GM18909 (cell line): ENCODE data around the gene CDK5RAP2.

Source experiments
- ATAC-seq: cut with Tn5 transposase; IDR thresholded peaks from one replicate; pipeline ENCODE4 v1.9.1; 2021; ENCODE audit warnings: mild to moderate bottlenecking; ENCODE audit not compliant: unreplicated experiment, poor library complexity

CDK5RAP2 gene

DNA sequence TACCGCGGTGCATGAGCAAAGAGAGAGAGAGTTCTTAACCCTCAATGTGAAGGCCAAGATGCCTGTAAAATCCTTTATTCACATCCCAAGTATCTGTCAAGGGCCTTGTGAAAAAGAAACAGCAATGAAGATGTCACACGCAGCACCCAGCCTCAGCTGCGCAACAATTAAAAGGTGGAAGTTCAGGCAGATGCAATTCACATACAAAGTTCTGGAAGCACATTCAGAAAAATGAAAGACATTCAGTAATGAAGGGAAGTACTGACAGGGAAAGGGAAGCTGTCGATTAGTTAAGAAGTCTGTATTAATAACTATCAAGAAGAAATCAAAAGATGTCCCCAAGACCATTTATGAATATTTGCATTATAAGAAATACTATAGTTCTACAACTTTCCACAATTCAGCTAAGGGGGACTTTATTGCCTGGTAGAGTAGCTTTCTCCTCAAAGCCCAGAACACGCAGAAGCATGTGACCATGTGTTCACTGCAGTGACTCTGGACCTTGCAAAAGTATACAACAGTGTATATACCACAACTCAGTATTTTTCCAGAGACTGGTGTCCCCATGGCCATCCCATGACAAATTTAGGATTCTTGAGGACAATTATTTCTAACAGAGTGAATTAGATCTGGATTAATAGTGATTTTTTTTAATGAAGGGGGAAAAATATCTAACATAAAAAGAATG, 137.5 kb downstream of the CDK5RAP2 start:
- ATAC-seq: no peak

DNA sequence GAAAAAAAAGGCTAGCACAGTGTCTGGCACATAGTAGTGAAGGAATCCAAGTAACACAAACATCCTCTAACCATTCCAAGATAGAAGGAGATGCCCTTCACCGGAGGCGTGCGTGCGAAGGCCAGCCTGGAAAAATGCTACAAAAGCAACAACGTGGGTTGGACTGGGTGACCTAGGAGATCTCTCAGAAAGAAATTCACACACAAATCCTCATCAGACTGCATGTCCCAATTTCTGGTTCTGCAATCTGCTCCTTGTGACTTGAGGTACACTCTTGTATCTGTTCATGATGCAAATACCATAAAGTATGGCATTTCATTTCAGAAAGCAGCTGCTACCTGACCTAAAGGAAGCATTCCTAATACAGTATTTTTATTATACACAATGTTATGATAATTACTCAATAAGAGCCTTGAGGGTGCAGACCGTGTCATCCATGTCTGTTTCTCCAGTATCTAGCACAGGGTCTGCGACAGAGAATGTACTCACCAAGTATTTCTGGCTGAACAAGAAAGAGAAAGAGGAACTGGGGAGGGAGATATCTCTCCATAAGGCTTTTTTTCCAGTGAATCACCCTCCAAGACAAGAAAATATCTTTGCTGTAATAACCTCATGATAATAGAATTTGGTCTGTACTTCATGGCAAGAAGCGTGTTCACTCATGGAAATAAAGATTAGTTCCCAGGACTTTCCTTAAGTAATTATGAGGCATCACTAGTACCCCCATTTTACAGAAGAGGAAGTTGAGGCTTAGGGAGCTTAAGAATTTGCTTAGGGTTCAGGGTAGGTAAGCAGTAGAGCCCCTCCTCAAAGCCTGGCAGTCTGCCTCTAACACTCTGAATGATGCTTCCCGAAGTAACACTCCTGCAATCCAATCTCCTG, 138.3 kb downstream of the CDK5RAP2 start:
- ATAC-seq: no peak

- no peak for ATAC-seq
These were observed 139.2 kb downstream of the CDK5RAP2 start for GRCh38 chr9:120440791-120441190.

- no peak for ATAC-seq
These were observed 140.0 kb downstream of the CDK5RAP2 start for GRCh38 chr9:120439926-120440325.

- no peak for ATAC-seq
These were observed 141.0 kb downstream of the CDK5RAP2 start for GRCh38 chr9:120438836-120439546.

GRCh38 chr9:120438111-120438510, 141.9 kb downstream of the CDK5RAP2 start:
- ATAC-seq: no peak

DNA sequence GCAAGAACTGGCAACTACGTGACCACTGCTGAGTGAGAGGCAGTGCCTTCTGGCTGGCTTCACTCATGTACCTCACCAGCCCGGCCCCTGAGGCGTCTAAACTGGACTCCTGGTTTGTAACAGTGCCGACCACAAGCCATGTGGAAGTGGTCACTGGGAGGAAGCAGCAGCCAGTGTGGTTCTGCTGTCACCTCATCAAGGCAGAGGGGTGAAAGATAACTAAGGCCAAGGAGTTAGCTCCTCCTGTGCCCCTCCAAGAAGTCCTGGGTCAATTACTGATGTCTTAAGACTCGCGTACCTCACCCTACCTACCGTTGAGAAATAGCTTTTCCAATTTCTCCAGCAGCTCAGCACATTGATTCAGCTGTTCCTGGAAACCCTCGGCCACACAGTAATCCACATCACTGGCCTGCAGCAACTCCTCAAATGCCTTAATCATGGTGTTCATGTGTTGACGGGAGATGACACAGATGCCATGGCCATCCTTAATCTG, 142.9 kb downstream of the CDK5RAP2 start:
- ATAC-seq: no peak

- ATAC-seq: no peak
These were observed 143.5 kb downstream of the CDK5RAP2 start for GRCh38 chr9:120436446-120436845.

GRCh38 chr9:120435091-120435490, 144.9 kb downstream of the CDK5RAP2 start:
- no peak for ATAC-seq

GRCh38 chr9:120434532-120434931, 145.4 kb downstream of the CDK5RAP2 start:
- ATAC-seq: no peak

GRCh38 chr9:120433701-120434100, 146.3 kb downstream of the CDK5RAP2 start:
- no peak for ATAC-seq

- ATAC-seq: no peak
These were observed 147.4 kb downstream of the CDK5RAP2 start for GRCh38 chr9:120432600-120432999.

GRCh38 chr9:120431268-120431667, 148.7 kb downstream of the CDK5RAP2 start:
- no peak for ATAC-seq

- no peak for ATAC-seq
These were observed 155.7 kb downstream of the CDK5RAP2 start for GRCh38 chr9:120424248-120424647.

DNA sequence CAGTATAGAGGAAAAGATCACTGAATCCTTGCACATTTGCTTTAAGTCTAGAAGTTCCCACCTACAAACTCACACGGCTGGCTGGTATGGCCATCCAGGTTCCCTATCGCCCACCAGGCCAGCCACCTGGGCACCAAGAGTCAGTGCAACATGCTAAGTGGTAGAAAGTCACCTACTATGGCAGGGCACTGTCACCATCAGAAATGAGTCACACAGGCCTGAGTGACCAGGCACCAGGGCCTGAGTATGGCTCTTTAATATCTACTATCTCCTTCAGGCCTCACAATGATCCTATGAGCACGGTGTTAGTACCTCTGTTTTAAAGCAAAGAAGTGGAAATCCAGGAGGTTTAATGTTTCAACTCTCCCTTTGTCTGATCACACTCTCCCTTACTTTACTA, 156.2 kb downstream of the CDK5RAP2 start:
- ATAC-seq: no peak

- no peak for ATAC-seq
These were observed 158.0 kb downstream of the CDK5RAP2 start for GRCh38 chr9:120421977-120422376.

DNA sequence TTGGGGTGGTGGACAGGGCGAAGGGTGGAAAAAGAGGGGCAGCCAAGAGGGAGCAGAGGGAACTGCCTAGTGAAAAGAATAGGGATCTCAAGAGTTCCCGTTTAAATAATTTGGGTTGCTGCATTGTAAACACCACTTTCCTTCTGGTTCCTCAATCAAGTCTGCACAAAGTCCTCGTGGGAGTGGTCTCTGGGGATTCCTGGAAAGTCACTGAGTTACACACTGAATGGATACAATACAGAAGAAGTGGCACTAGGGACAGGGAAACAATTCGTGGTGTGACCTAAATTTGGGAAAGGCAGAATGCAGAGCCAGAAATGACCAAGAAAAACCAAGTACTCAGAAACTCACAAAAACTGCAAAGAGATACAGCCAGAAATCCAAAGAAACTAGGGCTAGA, 161.7 kb downstream of the CDK5RAP2 start:
- ATAC-seq: no peak

GRCh38 chr9:120416781-120417427, 163.1 kb downstream of the CDK5RAP2 start:
- no peak for ATAC-seq

DNA sequence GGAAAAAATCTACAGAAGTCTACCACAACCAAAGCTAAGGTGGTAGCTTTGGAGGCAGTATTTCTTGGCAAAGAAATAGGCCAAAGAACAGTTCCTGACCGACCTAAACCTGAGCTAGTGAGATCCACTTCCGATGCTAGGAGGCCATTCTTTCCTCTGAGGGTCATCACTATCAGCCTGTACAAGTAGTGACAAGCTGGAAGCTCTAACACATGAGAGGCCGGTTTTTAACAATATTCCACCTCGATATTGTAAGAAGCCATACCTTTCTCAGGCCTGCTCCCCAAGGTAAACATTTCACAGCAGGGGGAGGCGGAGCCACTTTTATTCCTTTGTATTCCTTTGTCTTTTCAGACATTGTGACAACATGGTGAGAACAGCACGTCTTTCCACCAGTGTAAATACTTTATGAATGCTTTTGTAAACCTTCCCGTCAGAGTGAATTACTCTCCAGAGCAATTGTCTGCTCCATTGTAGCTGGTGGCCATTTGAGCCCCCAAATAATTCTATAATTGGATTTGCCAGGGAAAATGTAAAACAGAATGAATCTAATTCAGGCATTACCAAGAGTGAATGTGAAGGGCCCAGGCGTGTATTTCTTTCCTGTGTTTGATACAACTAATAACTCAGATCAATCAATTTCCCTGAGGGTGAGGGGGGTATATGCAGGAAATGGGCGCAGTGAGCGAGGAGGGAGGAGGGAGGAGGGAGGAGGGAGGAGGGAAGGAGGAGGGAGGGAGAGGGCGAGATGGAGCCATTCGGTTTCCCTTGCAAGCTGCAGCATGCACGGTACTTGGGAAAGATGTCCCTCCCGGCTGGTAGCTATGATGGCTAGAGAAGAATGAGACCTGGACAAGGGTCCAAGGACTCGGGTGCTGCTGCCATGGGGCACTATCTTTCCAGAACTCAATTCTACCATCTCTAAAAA, 166.6 kb downstream of the CDK5RAP2 start:
- ATAC-seq: no peak
